Mammary epithelial cell (primary cell): Measurements from ENCODE around the gene LHPP.

Experiments used
- EZH2 ChIP-seq: IDR thresholded peaks from 2 replicates; pipeline ENCODE4 v1.6.1; 2012; ENCODE audit warnings: low read length, inconsistent platforms, borderline replicate concordance
- TF ChIP-seq, protein P1 (sequence below), 2 donors: IDR thresholded peaks in 1 of 2; conservative IDR thresholded peaks in 1 of 2; 2 replicates each; pipeline ENCODE4 v1.5.1; 2011 to 2012; ENCODE audit warnings: inconsistent platforms in 2 of 2, low read length in 2 of 2, mild to moderate bottlenecking in 2 of 2, control low read depth in 1 of 2, low read depth in 1 of 2; ENCODE audit not compliant: insufficient read depth in 1 of 2; ENCODE audit errors: extremely low read depth in 1 of 2

DNA sequence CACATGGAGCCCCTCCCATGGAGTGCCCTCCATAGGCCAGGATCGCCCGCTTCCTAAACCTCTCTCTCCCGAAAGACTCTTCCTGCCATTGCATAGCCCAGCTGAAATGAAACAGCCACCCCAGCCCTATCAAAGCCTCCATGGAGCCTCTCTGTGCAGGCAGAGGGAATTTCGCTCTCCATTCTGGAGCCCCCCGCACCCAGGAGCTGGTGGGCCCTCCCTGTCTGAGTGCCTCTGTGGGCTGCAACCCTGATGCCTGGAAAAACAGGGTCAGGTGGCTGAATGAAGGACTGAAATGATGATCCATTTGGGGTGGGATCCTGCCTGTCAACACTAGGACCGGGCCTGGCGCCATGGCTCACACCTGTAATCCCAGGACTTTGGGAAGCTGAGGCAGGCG lies 176.1 kb downstream of the LHPP start:
- TF ChIP-seq, protein P1, sequence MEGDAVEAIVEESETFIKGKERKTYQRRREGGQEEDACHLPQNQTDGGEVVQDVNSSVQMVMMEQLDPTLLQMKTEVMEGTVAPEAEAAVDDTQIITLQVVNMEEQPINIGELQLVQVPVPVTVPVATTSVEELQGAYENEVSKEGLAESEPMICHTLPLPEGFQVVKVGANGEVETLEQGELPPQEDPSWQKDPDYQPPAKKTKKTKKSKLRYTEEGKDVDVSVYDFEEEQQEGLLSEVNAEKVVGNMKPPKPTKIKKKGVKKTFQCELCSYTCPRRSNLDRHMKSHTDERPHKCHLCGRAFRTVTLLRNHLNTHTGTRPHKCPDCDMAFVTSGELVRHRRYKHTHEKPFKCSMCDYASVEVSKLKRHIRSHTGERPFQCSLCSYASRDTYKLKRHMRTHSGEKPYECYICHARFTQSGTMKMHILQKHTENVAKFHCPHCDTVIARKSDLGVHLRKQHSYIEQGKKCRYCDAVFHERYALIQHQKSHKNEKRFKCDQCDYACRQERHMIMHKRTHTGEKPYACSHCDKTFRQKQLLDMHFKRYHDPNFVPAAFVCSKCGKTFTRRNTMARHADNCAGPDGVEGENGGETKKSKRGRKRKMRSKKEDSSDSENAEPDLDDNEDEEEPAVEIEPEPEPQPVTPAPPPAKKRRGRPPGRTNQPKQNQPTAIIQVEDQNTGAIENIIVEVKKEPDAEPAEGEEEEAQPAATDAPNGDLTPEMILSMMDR (conservative IDR thresholded peaks at IDR 0.05 in 1 of 2, IDR thresholded peaks at IDR 0.05 in 1 of 2; ENCODE audit: extremely low read depth in 1 of 2, insufficient read depth in 1 of 2, low read depth in 1 of 2, low read length in 2 of 2): no peak
- TF ChIP-seq EZH2: no peak
